ENCODE measurements around the gene FGD5. TPM values are rescaled to one million over a fixed set of nuclear protein-coding genes. Genes with fewer than 3 reads are reported as not detected.

Gene FGD5
- total and polyA plus RNA-seq, 8 donors: 25.4 to 49.4 (median 41.7) TPM

DNA sequence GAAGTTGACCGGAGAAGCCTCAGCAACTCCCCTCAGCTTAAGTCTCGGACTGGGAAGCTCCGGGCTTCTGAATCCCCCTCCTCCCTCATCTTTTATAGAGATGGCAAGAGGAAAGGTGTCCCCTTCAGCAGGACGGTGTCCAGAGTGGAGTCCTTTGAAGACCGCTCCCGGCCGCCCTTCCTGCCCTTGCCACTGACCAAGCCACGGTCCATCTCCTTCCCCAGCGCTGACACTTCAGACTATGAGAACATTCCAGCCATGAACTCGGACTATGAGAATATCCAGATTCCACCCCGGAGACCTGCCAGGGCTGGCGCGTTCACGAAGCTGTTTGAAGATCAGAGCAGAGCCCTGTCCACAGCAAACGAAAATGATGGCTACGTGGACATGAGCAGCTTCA lies 2.4 kb downstream of the FGD5 start:
- TF ChIP-seq, protein P1, sequence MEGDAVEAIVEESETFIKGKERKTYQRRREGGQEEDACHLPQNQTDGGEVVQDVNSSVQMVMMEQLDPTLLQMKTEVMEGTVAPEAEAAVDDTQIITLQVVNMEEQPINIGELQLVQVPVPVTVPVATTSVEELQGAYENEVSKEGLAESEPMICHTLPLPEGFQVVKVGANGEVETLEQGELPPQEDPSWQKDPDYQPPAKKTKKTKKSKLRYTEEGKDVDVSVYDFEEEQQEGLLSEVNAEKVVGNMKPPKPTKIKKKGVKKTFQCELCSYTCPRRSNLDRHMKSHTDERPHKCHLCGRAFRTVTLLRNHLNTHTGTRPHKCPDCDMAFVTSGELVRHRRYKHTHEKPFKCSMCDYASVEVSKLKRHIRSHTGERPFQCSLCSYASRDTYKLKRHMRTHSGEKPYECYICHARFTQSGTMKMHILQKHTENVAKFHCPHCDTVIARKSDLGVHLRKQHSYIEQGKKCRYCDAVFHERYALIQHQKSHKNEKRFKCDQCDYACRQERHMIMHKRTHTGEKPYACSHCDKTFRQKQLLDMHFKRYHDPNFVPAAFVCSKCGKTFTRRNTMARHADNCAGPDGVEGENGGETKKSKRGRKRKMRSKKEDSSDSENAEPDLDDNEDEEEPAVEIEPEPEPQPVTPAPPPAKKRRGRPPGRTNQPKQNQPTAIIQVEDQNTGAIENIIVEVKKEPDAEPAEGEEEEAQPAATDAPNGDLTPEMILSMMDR (IDR thresholded peaks at IDR 0.05): no peak
- no peaks in the 10 kb centered on the region for H3K9me3 ChIP-seq
- H3K4me3 ChIP-seq: no peak overlapping the region
- no peaks in the 10 kb centered on the region for H3K27me3 ChIP-seq
- H3K4me1 ChIP-seq: peaks cover 0 to 28% of the 10 kb centered on the region in 2 donors
- ATAC-seq (no peak), DNase-seq (no peak)
- H3K27ac ChIP-seq: no peak overlapping the region
- intact Hi-C loops (cut with DNase I): no loop called here
- peaks cover 0 to 15% of the 10 kb centered on the region in 2 donors for H3K36me3 ChIP-seq

DNA sequence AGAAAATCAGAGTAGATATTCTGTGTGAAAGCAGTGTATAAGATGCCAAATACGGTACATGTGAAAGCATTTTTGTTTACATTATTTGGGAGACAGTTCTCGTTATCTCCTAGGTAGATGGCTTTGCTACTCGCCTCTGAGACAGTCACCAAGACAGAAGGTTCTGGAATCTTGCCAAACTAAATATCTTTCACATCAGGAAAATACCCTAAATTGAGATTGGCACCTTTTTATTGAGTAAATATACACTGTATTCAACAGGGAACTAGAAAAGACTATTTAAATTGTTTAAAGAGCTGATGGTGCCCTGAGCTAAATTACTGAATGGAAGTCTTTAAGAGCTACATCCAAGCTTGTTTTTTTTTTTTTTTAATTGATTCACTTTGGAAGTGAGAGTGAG lies 3.4 kb downstream of the FGD5 start:
- intact Hi-C loops (cut with DNase I): no loop called here
- TF ChIP-seq, protein P1 (IDR thresholded peaks at IDR 0.05): no peak

DNA sequence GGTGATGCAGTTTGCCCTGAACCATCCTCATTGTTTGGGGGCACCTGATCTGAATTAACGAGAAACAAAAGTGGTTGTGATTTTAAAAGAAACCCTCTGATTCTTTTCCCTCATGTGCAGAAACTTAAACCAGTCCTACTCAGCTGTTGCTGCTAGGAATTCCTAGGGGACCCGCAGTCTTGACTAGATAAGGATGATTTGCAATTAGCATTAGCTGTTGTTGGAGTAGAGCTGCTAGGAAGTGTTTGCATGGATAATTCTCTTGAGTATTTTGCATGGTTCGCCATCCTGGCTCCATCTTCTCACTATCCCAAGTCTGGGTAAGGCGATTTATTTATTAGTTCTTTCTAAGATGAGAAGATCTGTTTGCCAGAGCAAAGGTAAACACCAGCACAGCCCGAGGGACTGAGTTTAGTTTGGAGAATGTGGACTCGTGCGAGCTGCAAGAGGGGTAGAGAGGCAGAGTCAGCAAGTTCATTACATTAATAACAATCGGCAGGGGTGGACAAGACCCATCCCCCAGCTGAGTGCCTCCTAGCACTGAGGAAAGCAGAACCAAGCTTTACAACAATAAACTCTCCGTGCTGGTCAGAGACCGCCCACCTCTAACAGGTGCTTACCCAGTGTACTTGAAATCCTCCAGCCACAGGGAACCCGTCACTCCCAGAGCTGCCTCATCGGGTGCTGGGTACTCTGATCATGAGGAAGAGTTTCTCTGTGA lies 4.1 kb downstream of the FGD5 start:
- peak overlapping the region in 1 of 2 donors; percentile 71 for H3K27ac ChIP-seq
- DNase-seq (no peak), ATAC-seq (peak; percentile 72)
- intact Hi-C loops (cut with DNase I): no loop called here
- H3K4me3 ChIP-seq: no peak overlapping the region
- peaks cover 0 to 28% of the 10 kb centered on the region in 2 donors for H3K4me1 ChIP-seq
- H3K36me3 ChIP-seq: peaks cover 0 to 15% of the 10 kb centered on the region in 2 donors
- TF ChIP-seq, protein P1 (IDR thresholded peaks at IDR 0.05): no peak
- no peaks in the 10 kb centered on the region for H3K9me3 ChIP-seq
- peaks cover 0 to 5% of the 10 kb centered on the region in 2 donors for H3K27me3 ChIP-seq

More for the DNA sequence above, 3.4 kb downstream of the FGD5 start:
- H3K9me3 ChIP-seq: no peaks in the 10 kb centered on the region
- peaks cover 0 to 28% of the 10 kb centered on the region in 2 donors for H3K4me1 ChIP-seq
- no peaks in the 10 kb centered on the region for H3K27me3 ChIP-seq
- H3K4me3 ChIP-seq: no peak overlapping the region
- H3K27ac ChIP-seq: no peak overlapping the region
- ATAC-seq (no peak), DNase-seq (no peak)
- peaks cover 0 to 15% of the 10 kb centered on the region in 2 donors for H3K36me3 ChIP-seq

DNA sequence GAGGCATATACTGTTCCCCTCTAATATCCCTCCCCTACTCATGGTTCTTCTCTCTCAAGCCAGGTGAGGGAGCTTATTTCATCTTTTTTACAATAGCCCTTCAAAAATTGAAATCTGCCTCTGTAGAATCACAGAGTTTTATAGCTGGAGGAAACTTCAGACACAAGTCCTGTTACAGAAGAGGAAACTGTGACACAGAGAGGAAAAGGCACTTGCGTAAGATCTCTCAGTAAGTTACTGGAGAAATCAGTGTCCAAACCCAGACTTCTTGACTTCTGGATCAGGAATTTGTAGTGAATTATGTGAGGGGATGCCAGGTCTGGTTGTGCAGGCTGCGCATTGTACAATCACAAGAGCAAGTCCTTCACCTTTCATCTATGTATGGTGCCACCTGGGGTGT lies 4.6 kb downstream of the FGD5 start:
- no peak overlapping the region for H3K4me3 ChIP-seq
- peaks cover 0 to 28% of the 10 kb centered on the region in 2 donors for H3K4me1 ChIP-seq
- intact Hi-C loops (cut with DNase I): no loop called here
- TF ChIP-seq, protein P1 (IDR thresholded peaks at IDR 0.05): no peak
- peak; percentile 43 for ATAC-seq
- H3K36me3 ChIP-seq: peaks cover 0 to 15% of the 10 kb centered on the region in 2 donors
- H3K27ac ChIP-seq: peak overlapping the region in 1 of 2 donors; percentile 71
- H3K9me3 ChIP-seq: no peaks in the 10 kb centered on the region
- no peak for DNase-seq
- peaks cover 0 to 8% of the 10 kb centered on the region in 2 donors for H3K27me3 ChIP-seq

DNA sequence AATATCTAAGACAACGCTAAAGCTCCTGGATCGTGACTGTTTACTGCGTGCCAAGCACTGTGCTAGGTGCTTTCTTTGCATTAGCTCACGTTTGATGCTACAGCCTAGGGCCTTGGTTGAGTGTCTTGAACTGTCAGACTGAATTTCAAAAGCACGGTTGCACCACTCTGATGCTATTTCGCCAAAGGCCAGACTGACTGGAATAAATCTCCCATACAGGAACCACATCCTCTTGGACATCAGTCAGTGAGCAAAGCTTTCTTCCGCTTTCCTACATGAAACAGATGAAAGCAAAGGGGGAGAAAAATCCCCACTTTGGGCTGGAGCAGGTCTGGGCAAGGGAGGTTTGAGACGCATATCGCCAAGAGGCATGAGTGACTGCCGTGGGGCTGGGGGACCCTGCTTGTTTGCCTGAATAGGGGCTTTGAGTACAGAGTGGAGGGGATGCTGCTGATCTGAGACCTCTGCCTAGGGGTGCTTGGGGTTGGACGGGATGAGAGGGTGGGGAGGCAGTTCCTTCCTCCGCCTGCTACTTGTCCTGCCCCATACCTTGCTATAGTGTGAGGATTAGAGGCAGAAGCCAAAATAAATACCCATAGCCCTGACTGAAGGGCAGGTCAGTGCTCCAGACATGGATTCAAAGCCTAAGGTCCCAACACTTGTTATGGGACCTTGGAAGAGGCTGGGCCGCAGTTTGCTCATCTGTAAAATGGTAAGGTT lies 5.3 kb downstream of the FGD5 start:
- ATAC-seq (peak; percentile 60), DNase-seq (no peak)
- H3K4me3 ChIP-seq: no peak overlapping the region
- peaks cover 0 to 13% of the 10 kb centered on the region in 2 donors for H3K36me3 ChIP-seq
- peak overlapping the region in 1 of 2 donors; percentile 71 for H3K27ac ChIP-seq
- H3K27me3 ChIP-seq: peaks cover 0 to 8% of the 10 kb centered on the region in 2 donors
- no peaks in the 10 kb centered on the region for H3K9me3 ChIP-seq
- peaks cover 0 to 28% of the 10 kb centered on the region in 2 donors for H3K4me1 ChIP-seq
- TF ChIP-seq, protein P1 (IDR thresholded peaks at IDR 0.05): no peak
- intact Hi-C loops (cut with DNase I): no loop called here
